Endothelial cell of umbilical vein (primary cell): ENCODE results near the gene SFXN3. TPM values are rescaled to one million over a fixed set of nuclear protein-coding genes. Genes with fewer than 3 reads are reported as not detected.

Experiments
- BruUV-seq: library from RNA; stranded (reverse); fragments of 400-500 nt; replicated peaks from 2 replicates; lab custom pipeline; 2021; lab: Mats Ljungman, UMichigan
- CTCF ChIA-PET: fragments of 300-600, 350-600 bp; sonication (Branson Sonifier 250); formaldehyde crosslinking; loops from one replicate; lab custom pipeline; 2021; ENCODE audit warnings: antibody characterized with exemption, inconsistent platforms; lab: Charles Lee
- POLR2A ChIA-PET: fragments of 300-600, 350-600 bp; sonication (Branson Sonifier 250); formaldehyde crosslinking; loops from one replicate; lab custom pipeline; 2021; ENCODE audit warnings: antibody characterized with exemption, inconsistent platforms; lab: Charles Lee
- DNase-seq: peaks from one replicate; pipeline ENCODE4 v3.0.0-alpha.2; 2011; ENCODE audit warnings: low read depth, low spot score
- FAIRE-seq: peaks from 2 replicates; lab custom pipeline; 2011; peaks lifted over from hg19 to GRCh38; lab: Jason Lieb, UNC
- H2AFZ ChIP-seq: 2 replicates; pipeline ENCODE4 v1.6.0; 2012; ENCODE audit warnings: low read depth, low read length, control low read depth, inconsistent platforms
- H3K27ac ChIP-seq: 2 replicates; pipeline ENCODE4 v1.5.1; 2011; ENCODE audit warnings: low read depth, mild to moderate bottlenecking, control low read depth, low read length, moderate library complexity; ENCODE audit not compliant: insufficient read depth
- H3K27me3 ChIP-seq, 2 experiments: 2 replicates each; pipeline versions ENCODE4 v1.6.0 to v1.6.1; 2011; ENCODE audit warnings: low read length in 2 of 2, mixed read lengths in 1 of 2; ENCODE audit not compliant: control insufficient read depth in 2 of 2, insufficient read depth in 2 of 2
- H3K36me3 ChIP-seq, 2 experiments: 2 replicates in 1 of 2; 3 replicates in 1 of 2; pipeline ENCODE4 v1.5.1; 2011; ENCODE audit warnings: low read length in 2 of 2, mild to moderate bottlenecking in 1 of 2, moderate library complexity in 1 of 2; ENCODE audit not compliant: control insufficient read depth in 2 of 2, insufficient read depth in 2 of 2; ENCODE audit errors: extremely low read depth in 1 of 2
- H3K4me1 ChIP-seq: 3 replicates; pipeline ENCODE4 v1.5.1; 2011; ENCODE audit warnings: mild to moderate bottlenecking, low read length; ENCODE audit not compliant: control insufficient read depth, insufficient read depth; ENCODE audit errors: extremely low read depth
- H3K4me2 ChIP-seq: 2 replicates; pipeline ENCODE4 v1.6.1; 2011; ENCODE audit warnings: low read length, control low read depth, mixed read lengths; ENCODE audit not compliant: insufficient read depth
- H3K4me3 ChIP-seq, 3 experiments: fragments of 200-600 bp in 1 of 3; sonication (generic), shearing (Covaris generic) in 1 of 3; replicated peaks in 1 of 3; 2 replicates each; pipeline ENCODE4 v1.5.1; 2011 to 2016; ENCODE audit warnings: control low read depth in 3 of 3, low read length in 3 of 3, mild to moderate bottlenecking in 2 of 3, inconsistent platforms in 1 of 3, low read depth in 1 of 3, moderate library complexity in 1 of 3; ENCODE audit not compliant: insufficient read depth in 1 of 3
- H3K79me2 ChIP-seq: 2 replicates; pipeline ENCODE4 v1.6.0; 2012; ENCODE audit warnings: low read length, inconsistent platforms; ENCODE audit not compliant: control insufficient read depth, insufficient read depth
- H3K9ac ChIP-seq: replicated peaks from 2 replicates; pipeline ENCODE3; 2011; ENCODE audit warnings: low read length, control low read depth; ENCODE audit not compliant: insufficient read depth; ENCODE audit errors: extremely low read depth
- H3K9me1 ChIP-seq: replicated peaks from 3 replicates; pipeline ENCODE4 v1.6.0; 2011; ENCODE audit warnings: mild to moderate bottlenecking, low read length; ENCODE audit not compliant: control insufficient read depth, insufficient read depth; ENCODE audit errors: extremely low read depth
- H3K9me3 ChIP-seq: replicated peaks from 2 replicates; pipeline ENCODE4 v1.5.1; 2012; ENCODE audit warnings: low read length, inconsistent platforms; ENCODE audit not compliant: control insufficient read depth, insufficient read depth
- H4K20me1 ChIP-seq: replicated peaks from 2 replicates; pipeline ENCODE3; 2011; ENCODE audit warnings: mild to moderate bottlenecking, low read length; ENCODE audit not compliant: control insufficient read depth, insufficient read depth; ENCODE audit errors: extremely low read depth
- CTCF ChIP-seq, 2 donors: IDR thresholded peaks; 1 replicate in 1 of 2; 2 replicates in 1 of 2; pipeline ENCODE4 v1.5.1; 2011; ENCODE audit warnings: low read length in 2 of 2, mild to moderate bottlenecking in 2 of 2, moderate library complexity in 2 of 2, control low read depth in 1 of 2, inconsistent platforms in 1 of 2, low read depth in 1 of 2; ENCODE audit not compliant: insufficient read depth in 1 of 2; ENCODE audit errors: extremely low read depth in 1 of 2
- FOS ChIP-seq: IDR thresholded peaks from 2 replicates; pipeline ENCODE4 v1.6.1; 2011; ENCODE audit warnings: mild to moderate bottlenecking, low read length, moderate library complexity, borderline replicate concordance; ENCODE audit not compliant: insufficient read depth
- MAX ChIP-seq: IDR thresholded peaks from 2 replicates; pipeline ENCODE4 v1.6.1; 2011; ENCODE audit not compliant: insufficient read depth, insufficient read length
- MYC ChIP-seq: IDR thresholded peaks from one replicate; pipeline ENCODE4 v1.6.1; 2011; ENCODE audit warnings: mild to moderate bottlenecking, low read depth, low read length
- POLR2A ChIP-seq: IDR thresholded peaks from 2 replicates; pipeline ENCODE4 v1.6.1; 2012; ENCODE audit warnings: low read depth, mild to moderate bottlenecking, control low read depth, low read length
- POLR2AphosphoS5 ChIP-seq: IDR thresholded peaks from 2 replicates; pipeline ENCODE4 v1.6.1; 2012; ENCODE audit warnings: low read depth, mild to moderate bottlenecking, control low read depth, low read length, moderate library complexity; ENCODE audit not compliant: insufficient read depth
- dilution Hi-C: fragments of 300-500 bp; cut with MboI; formaldehyde crosslinking; loops from one replicate; pipeline ENCODE4 v1.15.0; 2019; ENCODE audit warnings: low sequenced_read_pairs; ENCODE audit not compliant: extremely low pct_ligation_motif_present
- intact Hi-C: fragments of 100-400 bp; cut with micrococcal nuclease; formaldehyde crosslinking; loops from one replicate; pipeline ENCODE4 v1.10.0; 2022
- polyA plus RNA-seq, 4 experiments: library from polyadenylated mRNA; depleted of rRNA in 3 of 4; stranded (reverse) in 3 of 4; unstranded in 1 of 4; fragments of >200 nt; gene quantifications; 2 replicates each; pipeline versions ENCODE4 v1.2.1 to v1.2.3, GENCODE V29; 2011 to 2012; ENCODE audit warnings: missing spikeins in 1 of 4
- total RNA-seq: library from RNA; stranded (reverse); gene quantifications from 2 replicates; pipeline ENCODE4 v1.2.3, GENCODE V29; 2021

SFXN3 gene
- total and polyA plus RNA-seq, 2 donors (not counting 3 experiments of a cell fraction or from before 2014, with no cell fraction given): 83.1 to 117 TPM

- intact Hi-C loops: no loop called here
- ChIA-PET POLR2A (no interaction called here), CTCF (interaction anchor here (0.7 to 9.9 kb wide), 7 partner anchors 8 to 329 kb away, joined by 3 to 165 read pairs (median 66); partner anchors contain the start of genes KAZALD1, PDZD7 and SFXN3)
- Histone ChIP-seq H2AFZ (no peak overlapping the region), H4K20me1 (no peaks in the 10 kb centered on the region), H3K4me2 (no peak overlapping the region), H3K27me3 (no peaks in the 10 kb centered on the region), H3K36me3 (peaks cover 18 to 46% of the 10 kb centered on the region in 2 experiments), H3K27ac (no peak overlapping the region), H3K9me1 (no peaks in the 10 kb centered on the region), H3K4me3 (no peak overlapping the region), H3K4me1 (peaks cover 9% of the 10 kb centered on the region), H3K9ac (no peak overlapping the region), H3K79me2 (peaks cover 7% of the 10 kb centered on the region), H3K9me3 (no peaks in the 10 kb centered on the region)
- no peak for FAIRE-seq
- no peak for DNase-seq
- no TSS peak for BruUV-seq
- dilution Hi-C loops: no loop called here
- TF ChIP-seq FOS (no peak), POLR2AphosphoS5 (no peak), MAX (no peak), CTCF (IDR thresholded peaks at IDR 0.05; ENCODE audit: extremely low read depth in 1 of 2, insufficient read depth in 1 of 2, low read depth in 1 of 2, low read length in 2 of 2) (no peak), POLR2A (no peak)
These were observed 7.5 kb downstream of the SFXN3 start for GRCh38 chr10:101038484-101038883.

GRCh38 chr10:101040061-101040460 is 9.0 kb downstream of the SFXN3 start:
- Histone ChIP-seq H3K9me1 (no peaks in the 10 kb centered on the region), H3K4me3 (no peak overlapping the region), H3K9ac (no peak overlapping the region), H3K79me2 (no peaks in the 10 kb centered on the region), H2AFZ (no peak overlapping the region), H4K20me1 (no peaks in the 10 kb centered on the region), H3K9me3 (no peaks in the 10 kb centered on the region), H3K4me2 (no peak overlapping the region), H3K27ac (no peak overlapping the region), H3K4me1 (peaks cover 11% of the 10 kb centered on the region), H3K27me3 (peaks cover 0 to under 1% of the 10 kb centered on the region in 2 experiments), H3K36me3 (peaks cover 14 to 45% of the 10 kb centered on the region in 2 experiments)
- DNase-seq (no peak), FAIRE-seq (no peak)
- no TSS peak for BruUV-seq
- intact Hi-C loops: no loop called here
- dilution Hi-C loops: no loop called here
- ChIA-PET POLR2A (no interaction called here), CTCF (interaction anchor here (1.4 to 9.9 kb wide), 6 partner anchors 9 to 101 kb away, joined by 5 to 165 read pairs (median 70); partner anchors contain the start of genes KAZALD1, PDZD7 and SFXN3)
- TF ChIP-seq MYC: no peak
- no peak for TF ChIP-seq MAX
